Skeletal muscle satellite cell (primary cell): ENCODE measurements around the gene HTT.

Experiments
- H3K27me3 ChIP-seq: 2 replicates; pipeline ENCODE4 v1.7.0; 2013; ENCODE audit warnings: low read length; ENCODE audit not compliant: control insufficient read depth, insufficient read depth
- H3K36me3 ChIP-seq: 2 replicates; pipeline ENCODE4 v1.7.0; 2013; ENCODE audit warnings: mild to moderate bottlenecking, control low read depth, low read length; ENCODE audit not compliant: insufficient read depth
- H3K4me1 ChIP-seq: 2 replicates; pipeline ENCODE4 v1.7.0; 2013; ENCODE audit warnings: low read length; ENCODE audit not compliant: control insufficient read depth, insufficient read depth
- H3K4me2 ChIP-seq: 2 replicates; pipeline ENCODE4 v1.7.0; 2013; ENCODE audit warnings: mild to moderate bottlenecking, low read length
- H3K4me3 ChIP-seq: 2 replicates; pipeline ENCODE4 v1.7.0; 2013; ENCODE audit warnings: low read length
- H3K9ac ChIP-seq: 2 replicates; pipeline ENCODE4 v1.7.0; 2013; ENCODE audit warnings: mild to moderate bottlenecking, low read depth, low read length, moderate library complexity
- H3K9me3 ChIP-seq: replicated peaks from 2 replicates; pipeline ENCODE4 v1.7.0; 2013; ENCODE audit warnings: mild to moderate bottlenecking, control low read depth, low read length

Gene HTT

GRCh38 chr4:3037957-3038461 is 36.5 kb upstream of the HTT start:
- Histone ChIP-seq H3K36me3 (no peaks in the 10 kb centered on the region), H3K27me3 (peaks cover 18% of the 10 kb centered on the region), H3K4me2 (peak overlapping the region; percentile 18), H3K9ac (no peak overlapping the region), H3K9me3 (no peaks in the 10 kb centered on the region), H3K4me3 (no peak overlapping the region), H3K4me1 (peaks cover 16% of the 10 kb centered on the region)

- Histone ChIP-seq H3K27me3 (peaks cover 18% of the 10 kb centered on the region), H3K36me3 (no peaks in the 10 kb centered on the region)
Observed at GRCh38 chr4:3039706-3040366, 34.6 kb upstream of the HTT start.

DNA sequence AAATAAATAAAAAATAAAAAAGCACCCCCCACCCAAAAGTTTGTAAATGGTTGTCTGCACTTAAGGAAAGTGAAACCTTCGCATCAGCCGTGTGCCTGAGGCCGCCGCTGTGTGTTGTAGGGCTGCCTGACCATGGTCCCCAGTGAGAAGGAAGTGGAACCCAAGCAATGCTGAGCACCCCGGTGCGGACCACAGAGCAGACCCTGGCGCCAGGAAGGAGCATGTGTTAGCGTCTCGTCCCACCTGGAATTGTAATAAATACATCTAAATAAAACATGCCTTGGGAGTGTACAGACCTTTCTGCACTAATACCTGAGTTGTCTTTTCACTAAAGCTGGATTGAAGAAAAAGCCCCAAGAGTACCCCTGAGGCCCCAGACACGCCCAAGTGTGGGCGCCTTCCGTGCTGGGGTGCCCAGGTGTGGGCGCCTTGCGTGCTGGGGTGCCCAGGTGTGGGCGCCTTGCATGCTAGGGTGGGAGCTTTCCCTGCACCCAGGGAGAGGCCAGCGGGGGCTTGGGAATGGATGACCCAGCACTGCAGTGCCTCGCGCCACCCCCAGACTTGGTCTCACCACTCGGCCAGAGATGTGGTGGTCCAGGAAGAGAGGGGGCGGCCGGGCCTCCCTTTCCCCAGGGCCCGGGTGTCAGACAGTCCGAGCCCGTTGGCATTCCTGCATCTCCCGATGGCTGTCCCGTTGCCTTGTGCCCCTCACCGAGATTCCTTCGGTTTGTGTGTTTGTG is 33.9 kb upstream of the HTT start:
- Histone ChIP-seq H3K4me3 (peak overlapping the region; percentile 71), H3K9ac (peak overlapping the region; percentile 80), H3K4me1 (peaks cover 16% of the 10 kb centered on the region)

More at GRCh38 chr4:3039706-3040366, 34.6 kb upstream of the HTT start:
- no peak overlapping the region for H3K4me3 ChIP-seq
- peaks cover 16% of the 10 kb centered on the region for H3K4me1 ChIP-seq
- H3K4me2 ChIP-seq, result no peak overlapping the region
- no peak overlapping the region for H3K9ac ChIP-seq
- no peaks in the 10 kb centered on the region for H3K9me3 ChIP-seq

DNA sequence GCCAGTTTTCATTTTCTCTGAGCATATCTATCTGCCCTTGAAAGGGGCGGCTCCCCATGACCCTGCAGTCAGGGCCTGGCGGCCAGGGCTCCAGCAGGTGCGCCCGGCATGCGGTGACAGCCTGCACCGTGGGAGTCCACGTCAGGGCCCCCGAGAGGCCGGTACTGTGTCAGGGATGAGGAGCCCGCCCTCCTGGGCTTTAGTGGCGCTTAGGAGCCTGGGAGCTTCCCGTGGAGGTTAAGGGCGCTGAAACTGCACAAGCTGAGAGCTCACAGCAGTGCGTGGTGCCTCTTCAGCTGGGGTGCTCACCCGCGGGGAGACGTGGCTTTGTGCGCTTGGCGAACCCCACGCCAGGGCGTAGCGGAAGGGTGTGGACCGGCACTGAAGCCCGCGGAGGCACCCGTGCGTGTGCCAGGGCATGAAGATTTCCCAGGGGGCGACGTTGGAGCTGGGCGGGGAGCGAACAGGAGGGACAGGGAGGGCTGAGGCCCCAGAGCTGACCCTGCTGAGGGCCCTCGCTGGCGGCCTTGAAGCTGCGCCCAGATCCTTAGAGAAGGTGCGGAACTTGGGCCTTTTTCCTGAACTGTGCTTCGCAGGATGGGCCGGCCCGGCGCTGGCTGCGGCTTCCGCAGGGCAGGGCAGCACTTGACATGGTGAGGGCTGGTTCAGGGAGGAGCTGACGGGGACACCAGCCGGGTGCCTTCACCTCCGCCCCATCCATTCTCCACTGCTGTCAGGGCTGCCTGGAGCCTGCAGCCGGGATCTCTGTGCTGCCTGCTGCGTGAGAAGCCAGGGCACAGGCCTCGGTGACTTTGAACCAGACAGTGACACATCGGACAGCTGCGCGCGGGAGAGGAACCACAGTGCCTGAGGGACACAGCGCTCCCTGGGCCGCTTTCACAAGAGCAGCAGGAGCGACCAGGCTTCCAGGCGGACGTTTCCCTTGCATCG is 33.0 kb upstream of the HTT start:
- no peaks in the 10 kb centered on the region for H3K9me3 ChIP-seq
- H3K4me1 ChIP-seq, result peaks cover 16% of the 10 kb centered on the region
- no peaks in the 10 kb centered on the region for H3K36me3 ChIP-seq
- peak overlapping the region; percentile 95 for H3K4me2 ChIP-seq
- peak overlapping the region; percentile 71 for H3K4me3 ChIP-seq
- H3K27me3 ChIP-seq, result peaks cover 11% of the 10 kb centered on the region
- peak overlapping the region; percentile 80 for H3K9ac ChIP-seq

More for the DNA sequence above, 33.9 kb upstream of the HTT start:
- H3K27me3 ChIP-seq, result peaks cover 19% of the 10 kb centered on the region
- no peaks in the 10 kb centered on the region for H3K36me3 ChIP-seq
- H3K9me3 ChIP-seq, result no peaks in the 10 kb centered on the region
- H3K4me2 ChIP-seq, result peak overlapping the region; percentile 95

DNA sequence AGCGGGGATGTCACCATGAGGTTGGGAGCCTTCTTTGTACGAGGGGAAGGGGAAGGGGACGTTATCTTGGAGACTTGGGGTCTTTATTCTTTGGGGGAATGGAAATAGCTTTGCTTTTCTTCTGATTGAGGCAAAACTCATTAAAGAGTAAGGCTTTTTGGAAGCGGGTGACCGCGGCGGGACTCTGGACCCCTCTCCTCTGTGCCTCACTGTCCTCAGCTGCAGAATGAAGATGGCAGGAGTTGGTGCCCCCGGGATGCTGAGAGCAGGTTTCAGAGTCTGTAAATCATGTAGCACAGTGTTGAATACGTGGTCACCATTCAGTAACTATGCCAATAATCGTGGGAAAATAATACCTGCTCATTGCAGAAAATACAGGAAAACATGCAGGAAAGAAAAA is 32.3 kb upstream of the HTT start:
- Histone ChIP-seq H3K4me1 (peaks cover 16% of the 10 kb centered on the region), H3K9ac (peak overlapping the region; percentile 80), H3K4me3 (peak overlapping the region; percentile 71), H3K4me2 (peak overlapping the region; percentile 95), H3K36me3 (no peaks in the 10 kb centered on the region), H3K9me3 (no peaks in the 10 kb centered on the region), H3K27me3 (peaks cover 6% of the 10 kb centered on the region)

DNA sequence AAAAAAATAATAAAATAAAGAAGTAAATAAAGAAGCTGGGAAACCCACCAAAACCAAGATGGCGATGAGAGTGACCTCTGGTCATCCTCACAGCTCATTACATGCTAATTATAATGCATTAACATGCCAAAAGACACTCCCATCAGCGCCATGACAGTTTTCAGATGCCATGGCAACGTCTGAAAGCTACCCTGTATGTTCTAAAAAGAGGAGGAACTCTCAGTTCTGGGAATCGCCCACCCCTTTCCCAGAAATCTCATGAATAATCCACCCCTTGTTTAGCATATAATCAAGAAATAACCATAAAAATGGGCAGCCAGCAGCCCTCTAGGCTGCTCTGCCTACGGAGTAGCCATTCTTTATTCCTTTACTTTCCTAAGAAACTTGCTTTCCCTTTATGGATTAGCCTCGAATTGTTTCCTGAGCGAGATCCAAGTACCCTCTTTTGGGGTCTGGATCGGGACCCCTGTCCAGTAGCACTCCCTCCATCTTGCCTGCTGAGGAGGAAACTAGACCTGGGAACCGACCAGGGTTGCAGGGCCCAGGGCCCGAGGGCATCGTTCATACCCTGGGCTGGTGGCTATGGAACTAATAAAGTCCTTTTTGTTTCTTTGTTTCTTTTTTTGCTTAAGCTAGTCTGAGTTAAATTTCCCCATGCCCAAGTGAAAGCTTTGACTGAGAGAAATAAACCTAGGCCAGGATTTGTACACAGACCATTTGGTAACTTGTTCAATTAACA is 31.0 kb upstream of the HTT start:
- H3K4me3 ChIP-seq, result no peak overlapping the region
- peaks cover 16% of the 10 kb centered on the region for H3K4me1 ChIP-seq
- H3K9me3 ChIP-seq, result no peaks in the 10 kb centered on the region
- H3K4me2 ChIP-seq, result no peak overlapping the region
- H3K27me3 ChIP-seq, result peaks cover 6% of the 10 kb centered on the region
- no peaks in the 10 kb centered on the region for H3K36me3 ChIP-seq
- H3K9ac ChIP-seq, result no peak overlapping the region

- H3K4me1 ChIP-seq, result peaks cover 16% of the 10 kb centered on the region
- no peaks in the 10 kb centered on the region for H3K9me3 ChIP-seq
- no peak overlapping the region for H3K4me3 ChIP-seq
- no peaks in the 10 kb centered on the region for H3K36me3 ChIP-seq
- H3K4me2 ChIP-seq, result no peak overlapping the region
- H3K27me3 ChIP-seq, result peaks cover 10% of the 10 kb centered on the region
- H3K9ac ChIP-seq, result no peak overlapping the region
Observed at GRCh38 chr4:3044870-3045819, 29.3 kb upstream of the HTT start.

DNA sequence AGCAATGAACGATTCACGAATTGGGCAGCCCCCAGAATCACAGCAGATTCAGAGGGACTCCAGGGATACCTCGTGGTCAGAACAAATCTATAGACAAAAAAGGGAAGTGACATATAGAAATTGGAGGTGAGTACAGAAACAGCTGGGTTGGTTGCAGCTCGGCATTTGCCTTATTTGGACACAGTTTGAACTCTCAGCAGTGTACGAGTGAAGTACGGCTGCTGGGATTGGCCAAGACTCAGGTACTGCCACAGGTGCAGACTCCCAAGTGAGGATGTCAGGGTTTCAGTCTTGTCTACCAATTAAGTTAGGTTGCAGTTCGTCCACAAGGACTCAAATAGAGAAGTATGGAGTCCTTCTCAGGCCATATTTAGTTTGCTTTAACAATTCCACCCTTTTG is 28.3 kb upstream of the HTT start:
- no peak overlapping the region for H3K4me2 ChIP-seq
- no peak overlapping the region for H3K4me3 ChIP-seq
- H3K36me3 ChIP-seq, result no peaks in the 10 kb centered on the region
- peaks cover 11% of the 10 kb centered on the region for H3K4me1 ChIP-seq
- peaks cover 16% of the 10 kb centered on the region for H3K27me3 ChIP-seq
- no peaks in the 10 kb centered on the region for H3K9me3 ChIP-seq
- H3K9ac ChIP-seq, result no peak overlapping the region

- Histone ChIP-seq H3K4me3 (no peak overlapping the region), H3K9ac (no peak overlapping the region), H3K36me3 (no peaks in the 10 kb centered on the region), H3K4me2 (no peak overlapping the region), H3K4me1 (peaks cover 7% of the 10 kb centered on the region), H3K27me3 (peaks cover 20% of the 10 kb centered on the region), H3K9me3 (no peaks in the 10 kb centered on the region)
Observed at GRCh38 chr4:3046623-3047022, 27.9 kb upstream of the HTT start.
